D721Med (cell line): ENCODE measurements around the gene PSMB1.

Experiments
- DNase-seq: peaks from one replicate; pipeline ENCODE4 v3.0.0; 2011; ENCODE audit warnings: low spot score; ENCODE audit not compliant: insufficient read length
- FAIRE-seq: peaks from 2 replicates; lab custom pipeline; 2011; peaks lifted over from hg19 to GRCh38; lab: Jason Lieb, UNC
- TF ChIP-seq, protein P1 (sequence below): IDR thresholded peaks from 2 replicates; pipeline ENCODE4 v1.5.1; 2012; ENCODE audit warnings: mild to moderate bottlenecking, control low read depth; ENCODE audit not compliant: insufficient read depth; ENCODE audit errors: missing control alignments

PSMB1 gene

DNA sequence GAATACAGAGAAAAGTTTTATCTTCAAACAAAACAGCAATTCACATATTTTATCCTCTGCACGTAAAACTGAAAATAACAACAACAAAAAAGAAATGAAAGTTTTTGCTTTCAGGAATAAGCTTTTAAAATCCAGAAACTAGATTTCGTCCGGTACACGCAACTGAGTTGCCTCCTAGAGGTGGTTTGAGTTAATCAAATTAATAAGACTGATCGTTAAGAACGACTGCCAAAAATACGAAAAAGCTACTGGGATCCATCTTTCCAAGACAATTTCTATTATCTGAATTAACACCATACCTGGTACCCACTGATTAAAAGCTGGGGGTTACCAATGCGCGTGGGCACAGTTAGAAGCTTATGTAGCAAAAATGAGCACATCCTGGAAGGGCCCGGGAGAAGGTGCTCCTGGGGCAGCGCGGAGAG, 30.7 kb upstream of the PSMB1 start:
- no peak for FAIRE-seq
- no peak for DNase-seq
- TF ChIP-seq, protein P1, sequence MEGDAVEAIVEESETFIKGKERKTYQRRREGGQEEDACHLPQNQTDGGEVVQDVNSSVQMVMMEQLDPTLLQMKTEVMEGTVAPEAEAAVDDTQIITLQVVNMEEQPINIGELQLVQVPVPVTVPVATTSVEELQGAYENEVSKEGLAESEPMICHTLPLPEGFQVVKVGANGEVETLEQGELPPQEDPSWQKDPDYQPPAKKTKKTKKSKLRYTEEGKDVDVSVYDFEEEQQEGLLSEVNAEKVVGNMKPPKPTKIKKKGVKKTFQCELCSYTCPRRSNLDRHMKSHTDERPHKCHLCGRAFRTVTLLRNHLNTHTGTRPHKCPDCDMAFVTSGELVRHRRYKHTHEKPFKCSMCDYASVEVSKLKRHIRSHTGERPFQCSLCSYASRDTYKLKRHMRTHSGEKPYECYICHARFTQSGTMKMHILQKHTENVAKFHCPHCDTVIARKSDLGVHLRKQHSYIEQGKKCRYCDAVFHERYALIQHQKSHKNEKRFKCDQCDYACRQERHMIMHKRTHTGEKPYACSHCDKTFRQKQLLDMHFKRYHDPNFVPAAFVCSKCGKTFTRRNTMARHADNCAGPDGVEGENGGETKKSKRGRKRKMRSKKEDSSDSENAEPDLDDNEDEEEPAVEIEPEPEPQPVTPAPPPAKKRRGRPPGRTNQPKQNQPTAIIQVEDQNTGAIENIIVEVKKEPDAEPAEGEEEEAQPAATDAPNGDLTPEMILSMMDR: no peak

DNA sequence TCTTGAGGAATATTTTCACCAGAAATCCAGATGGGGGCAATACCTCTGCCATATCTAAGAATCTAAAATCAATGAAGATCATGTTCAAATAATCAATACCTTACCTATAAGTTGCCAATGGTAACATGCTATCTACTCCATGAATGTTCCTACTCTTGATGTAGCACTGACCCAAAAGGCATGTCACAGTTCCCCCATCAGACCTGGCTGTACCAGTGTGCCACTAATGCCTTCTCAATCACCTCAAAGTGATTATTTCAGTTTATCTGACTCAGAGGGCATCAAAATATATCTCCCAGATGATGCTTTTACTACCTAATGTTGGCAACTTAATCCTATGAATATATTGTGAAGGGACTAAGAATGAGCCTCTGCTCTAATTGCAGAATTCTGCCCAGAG, 25.8 kb upstream of the PSMB1 start:
- FAIRE-seq (no peak), DNase-seq (no peak)
- TF ChIP-seq, protein P1: no peak

DNA sequence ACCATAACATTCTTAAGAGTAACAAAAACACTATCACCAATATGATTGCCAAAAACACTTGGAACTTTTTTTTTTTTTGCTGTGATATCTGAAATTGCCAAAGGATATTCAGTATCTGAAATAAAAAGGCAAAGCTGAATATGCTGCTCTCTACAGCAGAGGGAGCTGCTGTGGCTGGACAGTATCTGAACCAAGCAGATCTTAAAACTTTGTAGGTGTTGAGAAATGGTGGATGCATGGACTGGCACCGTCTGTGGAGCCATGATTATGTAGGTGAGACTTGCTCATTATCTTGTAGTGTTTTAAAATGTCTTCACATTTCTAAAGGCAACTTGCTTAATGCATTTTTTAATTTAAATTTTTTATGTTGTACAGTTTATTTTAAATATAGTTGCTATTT, 22.1 kb upstream of the PSMB1 start:
- DNase-seq: no peak
- FAIRE-seq: no peak
- TF ChIP-seq, protein P1: peak; percentile 18

DNA sequence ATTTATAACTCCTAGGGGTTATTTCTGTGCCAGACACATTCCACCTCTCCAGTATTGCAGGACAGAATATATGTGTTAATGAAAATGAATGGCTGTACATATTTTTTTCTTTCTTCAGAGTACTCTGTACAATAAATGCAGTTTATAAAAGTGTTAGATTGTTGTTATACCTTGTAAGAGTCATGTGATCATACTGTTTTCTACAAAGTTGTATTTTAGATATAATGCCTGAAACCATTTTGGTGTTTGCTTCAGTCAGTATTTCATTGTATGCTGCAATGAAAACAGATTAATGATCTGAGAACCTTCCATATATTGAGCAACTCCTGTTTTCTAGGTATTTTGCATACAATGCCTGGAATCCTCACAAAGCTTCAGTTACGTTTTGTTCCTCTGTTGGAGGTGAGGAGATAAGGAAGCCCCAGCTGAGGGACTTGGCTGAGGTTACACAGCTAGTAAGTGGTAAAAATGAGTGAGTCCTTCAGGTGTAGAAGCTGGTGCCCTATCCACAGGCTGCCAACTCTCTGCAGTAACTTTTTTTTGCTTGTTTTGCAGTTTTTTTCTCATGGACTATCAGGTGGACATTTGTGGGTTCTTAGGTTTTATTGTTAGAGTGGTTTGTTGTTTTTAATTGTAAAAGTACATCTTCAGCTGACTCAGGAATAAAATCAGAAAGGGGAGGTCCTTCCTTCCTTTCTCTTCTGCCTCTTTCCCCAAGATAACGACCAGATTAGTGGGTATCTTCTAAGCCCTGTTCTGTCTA, 19.8 kb upstream of the PSMB1 start:
- TF ChIP-seq, protein P1: no peak
- FAIRE-seq (no peak), DNase-seq (no peak)

DNA sequence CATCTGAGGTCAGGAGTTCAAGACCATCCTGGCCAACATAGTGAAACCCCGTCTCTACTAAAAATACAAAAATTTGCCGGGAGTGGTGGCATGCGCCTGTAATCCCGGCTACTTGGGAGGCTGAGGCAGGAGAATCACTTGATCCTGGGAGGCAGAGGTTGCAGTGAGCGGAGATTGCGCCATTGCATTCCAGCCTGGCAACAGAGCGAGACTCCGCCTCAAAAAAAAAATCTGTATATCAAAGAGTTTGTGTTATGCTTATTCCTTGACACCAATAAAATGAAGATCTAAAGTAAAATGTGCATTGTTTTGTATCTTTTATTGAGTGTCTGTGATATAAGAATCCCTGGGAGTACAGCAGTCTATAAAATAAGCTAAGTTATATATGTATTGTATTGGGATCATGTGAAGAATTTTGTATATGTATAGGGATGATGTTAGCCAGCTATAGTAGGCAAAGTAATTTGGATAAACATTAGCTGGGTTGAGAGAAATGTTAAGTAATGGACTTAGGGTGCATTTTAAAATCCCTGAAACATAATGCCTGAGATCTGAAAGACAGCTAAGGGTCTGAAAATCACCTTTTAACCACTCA, 11.9 kb upstream of the PSMB1 start:
- DNase-seq (no peak), FAIRE-seq (no peak)
- TF ChIP-seq, protein P1: no peak

DNA sequence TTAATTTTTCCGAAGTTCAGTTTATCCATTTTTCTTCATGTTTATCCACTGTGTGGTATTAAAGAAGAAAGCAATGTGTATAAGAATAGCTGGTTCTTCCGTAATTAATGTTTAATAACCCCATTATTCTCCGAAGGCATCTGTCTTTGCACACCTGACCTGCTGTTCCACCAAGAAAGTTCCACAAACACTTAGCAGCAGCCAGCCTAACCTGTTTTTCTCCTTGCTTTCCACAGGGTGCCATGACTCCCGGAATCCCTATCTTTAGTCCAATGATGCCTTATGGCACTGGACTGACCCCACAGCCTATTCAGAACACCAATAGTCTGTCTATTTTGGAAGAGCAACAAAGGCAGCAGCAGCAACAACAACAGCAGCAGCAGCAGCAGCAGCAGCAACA, 8.4 kb upstream of the PSMB1 start:
- no peak for FAIRE-seq
- no peak for DNase-seq
- TF ChIP-seq, protein P1: no peak

DNA sequence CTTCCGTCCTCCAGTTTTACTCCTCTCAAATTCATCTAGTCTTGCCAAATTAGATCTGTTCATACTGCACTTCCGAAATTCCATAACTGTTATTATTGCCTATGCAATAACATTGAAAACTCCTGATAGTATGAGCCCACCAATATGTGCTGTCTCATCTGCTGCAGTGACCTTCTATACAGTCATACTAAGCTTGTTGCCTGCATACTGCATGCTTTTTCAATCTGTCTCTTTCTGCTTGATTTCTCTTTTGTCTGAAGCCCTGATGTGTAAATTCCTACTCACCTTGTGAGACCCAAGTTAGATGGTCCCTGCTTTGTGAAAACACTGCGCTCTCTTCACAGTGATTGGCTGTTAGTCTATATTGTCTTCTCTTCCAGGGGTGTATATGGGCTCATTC, 2.2 kb upstream of the PSMB1 start:
- DNase-seq (no peak), FAIRE-seq (no peak)
- TF ChIP-seq, protein P1: no peak
